Measurements from ENCODE around the gene THAP5. TPM values are rescaled to one million over a fixed set of nuclear protein-coding genes. Genes with fewer than 3 reads are reported as not detected.

Gene THAP5
- total and polyA plus RNA-seq, 4 donors = 30.3 to 60.9 (median 35.5) TPM

- under 1% methylated on average over 59 of the region's 64 CpGs for WGBS (ENCODE audit: insufficient coverage)
- DNase-seq (ENCODE audit: low read depth in 4 of 6, low spot score in 6 of 6) = peak; percentile 98 to 100 (median 99)
- Histone ChIP-seq H3K27me3 (ENCODE audit: control insufficient read depth, insufficient read depth, low read length) (no peaks in the 10 kb centered on the region), H3K27ac (ENCODE audit: low read depth, low read length) (peak within 1 kb of the TSS; percentile 99), H3K9me3 (ENCODE audit: control insufficient read depth, insufficient read depth, low read length) (no peaks in the 10 kb centered on the region), H3K4me1 (ENCODE audit: control insufficient read depth, insufficient read depth, low read length) (peaks cover 6% of the 10 kb centered on the region), H3K36me3 (ENCODE audit: control insufficient read depth, insufficient read depth, low read length) (no peaks in the 10 kb centered on the region), H3K4me3 (ENCODE audit: low read depth, low read length) (peak within 1 kb of the TSS; percentile 91)
Measured at GRCh38 chr7:108525985-108526767, 43.3 kb downstream of the THAP5 start, which contains the start of gene PNPLA8. Gene PNPLA8, minus strand, starts transcription at chr7:108526135. Its CDS starts 10,644 bp downstream, at chr7:108515491.

- Histone ChIP-seq H3K36me3 (ENCODE audit: control insufficient read depth, insufficient read depth, low read length) (no peaks in the 10 kb centered on the region), H3K4me1 (ENCODE audit: control insufficient read depth, insufficient read depth, low read length) (peaks cover 6% of the 10 kb centered on the region), H3K27ac (ENCODE audit: low read depth, low read length) (peak overlapping the region; percentile 99), H3K9me3 (ENCODE audit: control insufficient read depth, insufficient read depth, low read length) (no peaks in the 10 kb centered on the region), H3K4me3 (ENCODE audit: low read depth, low read length) (peak overlapping the region; percentile 91), H3K27me3 (ENCODE audit: control insufficient read depth, insufficient read depth, low read length) (no peaks in the 10 kb centered on the region)
- WGBS (ENCODE audit: insufficient coverage) = under 1% methylated on average over 20 of the region's 22 CpGs
- no peak for DNase-seq (ENCODE audit: low read depth in 4 of 6, low spot score in 6 of 6)
Measured at GRCh38 chr7:108525327-108525984, 44.0 kb downstream of the THAP5 start.

DNA sequence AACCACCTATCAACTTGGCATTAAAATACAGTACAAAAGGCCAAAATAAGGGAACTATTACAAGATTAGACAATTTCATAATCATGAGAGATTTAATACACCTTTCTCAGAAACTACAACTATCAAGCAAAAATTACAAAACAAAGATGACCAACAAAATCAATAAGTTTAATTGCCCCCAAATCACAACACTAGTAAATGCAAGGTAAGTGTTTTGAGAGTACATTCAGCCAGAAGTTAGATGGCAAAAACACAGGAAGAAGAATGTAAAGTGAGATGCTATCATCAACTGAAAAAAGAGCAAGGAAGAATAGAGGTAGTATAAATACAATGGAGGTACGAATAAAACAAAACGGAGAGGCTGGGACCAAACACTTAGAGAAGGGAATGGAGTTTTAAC lies 46.7 kb downstream of the THAP5 start:
- WGBS (ENCODE audit: insufficient coverage) = 81% methylated on average over 2 of the region's 2 CpGs
- Histone ChIP-seq H3K4me3 (ENCODE audit: low read depth, low read length) (no peak overlapping the region), H3K27me3 (ENCODE audit: control insufficient read depth, insufficient read depth, low read length) (no peaks in the 10 kb centered on the region), H3K4me1 (ENCODE audit: control insufficient read depth, insufficient read depth, low read length) (peaks cover 6% of the 10 kb centered on the region), H3K27ac (ENCODE audit: low read depth, low read length) (no peak overlapping the region), H3K36me3 (ENCODE audit: control insufficient read depth, insufficient read depth, low read length) (no peaks in the 10 kb centered on the region), H3K9me3 (ENCODE audit: control insufficient read depth, insufficient read depth, low read length) (no peaks in the 10 kb centered on the region)
- DNase-seq (ENCODE audit: low read depth in 4 of 6, low spot score in 6 of 6) = no peak

- Histone ChIP-seq H3K4me1 (ENCODE audit: control insufficient read depth, insufficient read depth, low read length) (no peaks in the 10 kb centered on the region), H3K9me3 (ENCODE audit: control insufficient read depth, insufficient read depth, low read length) (no peaks in the 10 kb centered on the region), H3K27me3 (ENCODE audit: control insufficient read depth, insufficient read depth, low read length) (no peaks in the 10 kb centered on the region), H3K27ac (ENCODE audit: low read depth, low read length) (no peak overlapping the region), H3K4me3 (ENCODE audit: low read depth, low read length) (no peak overlapping the region), H3K36me3 (ENCODE audit: control insufficient read depth, insufficient read depth, low read length) (no peaks in the 10 kb centered on the region)
- WGBS (ENCODE audit: insufficient coverage) = no CpG with 5 or more reads among the region's 3 CpGs
- DNase-seq (ENCODE audit: low read depth in 4 of 6, low spot score in 6 of 6) = no peak
Measured at GRCh38 chr7:108517951-108518350, 51.6 kb downstream of the THAP5 start.

- no CpG with 5 or more reads among the region's 2 CpGs for WGBS (ENCODE audit: insufficient coverage)
- no peaks in the 10 kb centered on the region for H3K9me3 ChIP-seq (ENCODE audit: control insufficient read depth, insufficient read depth, low read length)
- H3K27ac ChIP-seq (ENCODE audit: low read depth, low read length) = no peak overlapping the region
- H3K27me3 ChIP-seq (ENCODE audit: control insufficient read depth, insufficient read depth, low read length) = no peaks in the 10 kb centered on the region
- no peak for DNase-seq (ENCODE audit: low read depth in 4 of 6, low spot score in 6 of 6)
- no peaks in the 10 kb centered on the region for H3K4me1 ChIP-seq (ENCODE audit: control insufficient read depth, insufficient read depth, low read length)
- no peaks in the 10 kb centered on the region for H3K36me3 ChIP-seq (ENCODE audit: control insufficient read depth, insufficient read depth, low read length)
- H3K4me3 ChIP-seq (ENCODE audit: low read depth, low read length) = no peak overlapping the region
Measured at GRCh38 chr7:108515630-108516029, 53.9 kb downstream of the THAP5 start.

DNA sequence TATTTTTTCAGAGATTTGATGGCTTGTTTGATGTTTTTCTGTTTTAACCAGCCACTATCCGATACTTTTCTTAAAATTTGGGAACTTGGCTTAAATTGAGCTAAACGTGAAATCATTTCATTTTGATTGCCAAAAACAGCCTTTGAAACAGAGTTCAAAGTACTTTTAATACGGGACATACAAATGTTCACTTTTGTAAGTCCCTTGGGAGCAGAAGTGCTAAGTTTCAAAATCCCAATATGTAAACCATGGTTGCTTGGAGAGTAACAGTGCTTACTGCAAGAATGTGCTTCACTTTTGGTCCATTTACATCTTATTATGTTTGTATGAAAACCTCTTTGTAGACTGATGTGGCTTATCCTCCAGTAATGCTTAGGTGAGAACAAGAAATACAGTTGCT lies 54.5 kb downstream of the THAP5 start:
- no peak overlapping the region for H3K4me3 ChIP-seq (ENCODE audit: low read depth, low read length)
- H3K27ac ChIP-seq (ENCODE audit: low read depth, low read length) = no peak overlapping the region
- H3K4me1 ChIP-seq (ENCODE audit: control insufficient read depth, insufficient read depth, low read length) = no peaks in the 10 kb centered on the region
- H3K9me3 ChIP-seq (ENCODE audit: control insufficient read depth, insufficient read depth, low read length) = no peaks in the 10 kb centered on the region
- no peaks in the 10 kb centered on the region for H3K36me3 ChIP-seq (ENCODE audit: control insufficient read depth, insufficient read depth, low read length)
- 71% methylated on average over 3 of the region's 3 CpGs for WGBS (ENCODE audit: insufficient coverage)
- DNase-seq (ENCODE audit: low read depth in 4 of 6, low spot score in 6 of 6) = no peak
- H3K27me3 ChIP-seq (ENCODE audit: control insufficient read depth, insufficient read depth, low read length) = no peaks in the 10 kb centered on the region

Other genes with a start within 250 kb of the THAP5 start
- 100 to 1,000 TPM in 1 of 2 donors, 10 to 100 TPM in 1; 50.4 to 198 TPM for gene NRCAM, start 113.3 kb downstream of the THAP5 start, total RNA-seq
- gene NRCAM, start 113.3 kb downstream of the THAP5 start, polyA plus RNA-seq (ENCODE audit: insufficient read length in 2 of 2) = 100 to 1,000 TPM; 133 to 148 TPM
- 10 to 100 TPM; 59.9 to 82.4 TPM for gene PNPLA8, start 43.6 kb downstream of the THAP5 start, total RNA-seq
- gene PNPLA8, start 43.6 kb downstream of the THAP5 start, polyA plus RNA-seq (ENCODE audit: insufficient read length in 2 of 2) = 10 to 100 TPM; 41.8 to 57.1 TPM
- 10 to 100 TPM; 29.9 to 49.3 TPM for gene DNAJB9, start 168 bp upstream of the THAP5 start, total RNA-seq
- gene DNAJB9, start 168 bp upstream of the THAP5 start, polyA plus RNA-seq (ENCODE audit: insufficient read length in 2 of 2) = 10 to 100 TPM; 31.3 to 34.0 TPM